ENCODE data around the gene ARSG. TPM values are rescaled to one million over a fixed set of nuclear protein-coding genes. Genes with fewer than 3 reads are reported as not detected.

ARSG gene
- total and polyA plus RNA-seq, 2 of the 13 experiments (the other 11 are each of a cell fraction or from before 2014, with no cell fraction given) = 3.7 to 15.2 TPM

DNA sequence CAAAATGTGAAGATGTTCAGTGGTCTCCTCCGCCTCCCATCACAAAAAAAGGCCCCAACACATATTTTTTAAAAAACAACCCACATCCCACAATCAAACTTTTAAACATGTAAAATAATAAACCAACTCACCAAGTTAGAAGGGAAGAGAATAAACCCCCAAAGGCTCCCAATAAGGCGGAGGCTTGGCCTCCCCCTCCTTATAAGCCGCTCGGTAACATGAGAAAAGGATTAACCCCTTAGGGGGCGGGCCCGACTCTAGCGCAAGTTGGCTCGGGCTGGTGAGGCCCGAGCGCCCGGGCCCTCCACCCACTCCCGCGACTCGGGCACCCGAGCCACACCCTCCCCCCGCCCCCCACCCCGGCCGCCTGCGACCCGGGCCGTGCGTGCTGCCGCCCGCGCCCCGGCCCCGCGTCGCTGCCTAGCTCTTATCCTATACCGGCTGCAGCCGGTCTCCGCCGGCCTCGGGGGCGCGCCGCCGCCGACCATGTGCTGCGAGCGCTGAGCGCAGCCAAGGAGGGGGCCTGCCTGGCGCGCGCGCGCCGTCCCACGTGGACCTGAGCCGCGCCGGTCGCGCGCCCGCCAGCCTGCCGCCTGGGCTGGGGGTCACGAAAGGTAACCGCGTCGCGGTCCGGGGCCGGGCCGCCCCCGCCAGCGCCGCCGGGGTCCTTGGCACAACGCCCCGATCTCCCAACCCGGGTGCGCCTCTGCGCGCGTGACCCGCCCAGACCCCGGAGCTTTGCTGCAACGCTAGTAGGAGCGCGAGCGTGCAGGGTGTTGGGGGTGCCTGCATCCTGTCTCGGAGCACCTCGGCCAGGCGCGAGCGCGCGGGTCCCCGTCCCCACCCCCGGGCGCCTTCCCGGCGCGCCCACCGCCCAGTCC, at the start of gene ARSG, which contains the start of gene SLC16A6 (continued):
- TF ChIP-seq ZNF619 (CRISPR knock-in tag; IDR thresholded peaks at IDR 0.05) (no peak), SP140L (CRISPR knock-in tag; IDR thresholded peaks at IDR 0.05; ENCODE audit: borderline replicate concordance) (no peak), TP53 (CRISPR knock-in tag; conservative IDR thresholded peaks at IDR 0.05) (no peak), ZNF253 (CRISPR knock-in tag; IDR thresholded peaks at IDR 0.05; ENCODE audit: borderline replicate concordance) (no peak), ZKSCAN1 (IDR thresholded peaks at IDR 0.05; ENCODE audit: low read length) (no peak), ZSCAN25 (CRISPR knock-in tag; IDR thresholded peaks at IDR 0.05) (no peak), ZNF3 (CRISPR knock-in tag; IDR thresholded peaks at IDR 0.05) (no peak), MATR3 (CRISPR knock-in tag; IDR thresholded peaks at IDR 0.05) (no peak), KMT2A (CRISPR knock-in tag; IDR thresholded peaks at IDR 0.05) (no peak), ZNF263 (CRISPR knock-in tag; IDR thresholded peaks at IDR 0.05) (peak; percentile 35; the same call in 1 of the 2 replicates), ZSCAN29 (CRISPR knock-in tag; conservative IDR thresholded peaks at IDR 0.05) (no peak), ZNF800 (CRISPR knock-in tag; IDR thresholded peaks at IDR 0.05) (no peak), MXD1 (CRISPR knock-in tag; IDR thresholded peaks at IDR 0.05) (peak; percentile 37; the same call in 1 of the 2 replicates), ESRRA (CRISPR knock-in tag; IDR thresholded peaks at IDR 0.05; ENCODE audit: low read depth) (peak; percentile 33; the same call in 1 of the 2 replicates), ZNF790 (CRISPR knock-in tag; IDR thresholded peaks at IDR 0.05; ENCODE audit: borderline replicate concordance) (peak; percentile 63; the same call in 1 of the 2 replicates), SMARCE1 (IDR thresholded peaks at IDR 0.05; ENCODE audit: borderline replicate concordance) (no peak), JUNB (CRISPR knock-in tag; IDR thresholded peaks at IDR 0.05; ENCODE audit: borderline replicate concordance) (no peak), MED13 (CRISPR knock-in tag; IDR thresholded peaks at IDR 0.05) (0 out of 2 replicates have a peak, but pooled peaks have one; percentile 40), SNAI1 (CRISPR knock-in tag; IDR thresholded peaks at IDR 0.05; ENCODE audit: borderline replicate concordance) (no peak), ZNF644 (CRISPR knock-in tag; IDR thresholded peaks at IDR 0.05; ENCODE audit: low read depth) (no peak), MAFK (conservative IDR thresholded peaks at IDR 0.05 in 1 of 2, IDR thresholded peaks at IDR 0.05 in 1 of 2; ENCODE audit: low read length in 2 of 2) (no peak), ZNF207 (IDR thresholded peaks at IDR 0.05; ENCODE audit: borderline replicate concordance) (no peak), ZKSCAN8 (CRISPR knock-in tag; IDR thresholded peaks at IDR 0.05; ENCODE audit: borderline replicate concordance) (no peak)
- TF ChIP-seq, protein P1, sequence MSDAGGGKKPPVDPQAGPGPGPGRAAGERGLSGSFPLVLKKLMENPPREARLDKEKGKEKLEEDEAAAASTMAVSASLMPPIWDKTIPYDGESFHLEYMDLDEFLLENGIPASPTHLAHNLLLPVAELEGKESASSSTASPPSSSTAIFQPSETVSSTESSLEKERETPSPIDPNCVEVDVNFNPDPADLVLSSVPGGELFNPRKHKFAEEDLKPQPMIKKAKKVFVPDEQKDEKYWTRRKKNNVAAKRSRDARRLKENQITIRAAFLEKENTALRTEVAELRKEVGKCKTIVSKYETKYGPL (CRISPR knock-in tag; IDR thresholded peaks at IDR 0.05) = peak; percentile 49; the same call in 1 of the 2 replicates
- TF ChIP-seq, protein P2, sequence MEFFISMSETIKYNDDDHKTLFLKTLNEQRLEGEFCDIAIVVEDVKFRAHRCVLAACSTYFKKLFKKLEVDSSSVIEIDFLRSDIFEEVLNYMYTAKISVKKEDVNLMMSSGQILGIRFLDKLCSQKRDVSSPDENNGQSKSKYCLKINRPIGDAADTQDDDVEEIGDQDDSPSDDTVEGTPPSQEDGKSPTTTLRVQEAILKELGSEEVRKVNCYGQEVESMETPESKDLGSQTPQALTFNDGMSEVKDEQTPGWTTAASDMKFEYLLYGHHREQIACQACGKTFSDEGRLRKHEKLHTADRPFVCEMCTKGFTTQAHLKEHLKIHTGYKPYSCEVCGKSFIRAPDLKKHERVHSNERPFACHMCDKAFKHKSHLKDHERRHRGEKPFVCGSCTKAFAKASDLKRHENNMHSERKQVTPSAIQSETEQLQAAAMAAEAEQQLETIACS (CRISPR knock-in tag; IDR thresholded peaks at IDR 0.05) = peak; percentile 92
- TF ChIP-seq, protein P3, sequence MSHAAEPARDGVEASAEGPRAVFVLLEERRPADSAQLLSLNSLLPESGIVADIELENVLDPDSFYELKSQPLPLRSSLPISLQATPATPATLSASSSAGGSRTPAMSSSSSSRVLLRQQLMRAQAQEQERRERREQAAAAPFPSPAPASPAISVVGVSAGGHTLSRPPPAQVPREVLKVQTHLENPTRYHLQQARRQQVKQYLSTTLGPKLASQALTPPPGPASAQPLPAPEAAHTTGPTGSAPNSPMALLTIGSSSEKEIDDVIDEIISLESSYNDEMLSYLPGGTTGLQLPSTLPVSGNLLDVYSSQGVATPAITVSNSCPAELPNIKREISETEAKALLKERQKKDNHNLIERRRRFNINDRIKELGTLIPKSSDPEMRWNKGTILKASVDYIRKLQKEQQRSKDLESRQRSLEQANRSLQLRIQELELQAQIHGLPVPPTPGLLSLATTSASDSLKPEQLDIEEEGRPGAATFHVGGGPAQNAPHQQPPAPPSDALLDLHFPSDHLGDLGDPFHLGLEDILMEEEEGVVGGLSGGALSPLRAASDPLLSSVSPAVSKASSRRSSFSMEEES (CRISPR knock-in tag; IDR thresholded peaks at IDR 0.05) = no peak; the same call in 1 of the 2 replicates
